Neural cell (in vitro differentiated cells): ENCODE data around the gene IPO11. TPM values are rescaled to one million over a fixed set of nuclear protein-coding genes. Genes with fewer than 3 reads are reported as not detected.

ENCODE experiments used
- H2AFZ ChIP-seq: fragments of 200-600, 300-800 bp; sonication (generic), shearing (Covaris generic); 2 replicates; pipeline ENCODE4 v1.6.0; 2014; ENCODE audit warnings: low read depth, mild to moderate bottlenecking, antibody characterized with exemption, low read length, moderate library complexity
- H3F3A ChIP-seq: fragments of 200-600 bp; shearing (Covaris generic); 2 replicates; pipeline ENCODE4 v1.6.1; 2016; ENCODE audit warnings: mild to moderate bottlenecking, moderate library complexity, mixed read lengths, antibody characterized with exemption, low read length; ENCODE audit not compliant: insufficient read depth, poor library complexity, severe bottlenecking
- H3K27ac ChIP-seq: fragments of 200-600, 300-800 bp; sonication (generic), shearing (Covaris generic); 2 replicates; pipeline ENCODE4 v1.5.1; 2014; ENCODE audit warnings: mild to moderate bottlenecking, low read length, moderate library complexity
- H3K27me3 ChIP-seq: fragments of 300-800, 200-600 bp; sonication (generic), shearing (Covaris generic); 2 replicates; pipeline ENCODE4 v1.6.0; 2014; ENCODE audit warnings: mild to moderate bottlenecking, low read depth, low read length, moderate library complexity; ENCODE audit not compliant: insufficient read depth
- H3K36me3 ChIP-seq: fragments of 300-800, 200-600 bp; sonication (generic), shearing (Covaris generic); 2 replicates; pipeline ENCODE4 v1.5.1; 2014; ENCODE audit warnings: mild to moderate bottlenecking, antibody characterized with exemption, low read length, moderate library complexity; ENCODE audit not compliant: insufficient read depth
- H3K4me2 ChIP-seq: fragments of 300-800, 200-600 bp; sonication (generic), shearing (Covaris generic); 2 replicates; pipeline ENCODE4 v1.6.0; 2014; ENCODE audit warnings: mild to moderate bottlenecking, low read length
- H3K4me3 ChIP-seq: fragments of 300-800, 200-600 bp; sonication (generic), shearing (Covaris generic); 2 replicates; pipeline ENCODE4 v1.5.1; 2014; ENCODE audit warnings: mild to moderate bottlenecking, low read length, moderate library complexity
- H3K79me2 ChIP-seq: fragments of 200-600 bp; shearing (Covaris generic); replicated peaks from 2 replicates; pipeline ENCODE4 v1.6.0; 2014; ENCODE audit warnings: mild to moderate bottlenecking, low read length, moderate library complexity; ENCODE audit not compliant: insufficient read depth
- H3K9ac ChIP-seq: fragments of 300-800, 200-600 bp; sonication (generic), shearing (Covaris generic); 2 replicates; pipeline ENCODE4 v1.6.1; 2016; ENCODE audit warnings: mild to moderate bottlenecking, low read length, mixed read lengths
- H3K9me2 ChIP-seq: fragments of 200-600 bp; shearing (Covaris generic); 2 replicates; pipeline ENCODE4 v1.6.1; 2016; ENCODE audit warnings: mild to moderate bottlenecking, low read length, mixed read lengths; ENCODE audit not compliant: insufficient read depth
- H3K9me3 ChIP-seq: fragments of 200-600, 300-800 bp; sonication (generic), shearing (Covaris generic); 2 replicates; pipeline ENCODE4 v1.6.1; 2016; ENCODE audit warnings: mild to moderate bottlenecking, mixed run types, low read length, moderate library complexity, mixed read lengths
- H4K20me1 ChIP-seq: fragments of 200-600 bp; shearing (Covaris generic); 2 replicates; pipeline ENCODE4 v1.6.1; 2016; ENCODE audit warnings: mild to moderate bottlenecking, mixed run types; ENCODE audit not compliant: insufficient read depth
- CTCF ChIP-seq: fragments of 450-650 bp; IDR thresholded peaks from 2 replicates; pipeline ENCODE4 v1.5.1; 2014; ENCODE audit warnings: antibody characterized with exemption, mild to moderate bottlenecking, moderate library complexity; ENCODE audit not compliant: poor library complexity, severe bottlenecking
- EP300 ChIP-seq: fragments of 450-650 bp; conservative IDR thresholded peaks from 2 replicates; pipeline ENCODE4 v1.6.1; 2014; ENCODE audit warnings: antibody characterized with exemption, mild to moderate bottlenecking, moderate library complexity; ENCODE audit not compliant: poor library complexity, severe bottlenecking
- EZH2 ChIP-seq: fragments of 200-600, 300-800 bp; shearing (Covaris generic), sonication (generic); IDR thresholded peaks from 2 replicates; pipeline ENCODE4 v1.6.1; 2014; ENCODE audit warnings: antibody characterized with exemption, low read length, borderline replicate concordance, mild to moderate bottlenecking; ENCODE audit not compliant: insufficient read depth, poor library complexity, severe bottlenecking
- MXI1 ChIP-seq: fragments of 450-650 bp; conservative IDR thresholded peaks from 2 replicates; pipeline ENCODE4 v1.6.1; 2014; ENCODE audit warnings: antibody characterized with exemption, mild to moderate bottlenecking; ENCODE audit not compliant: poor library complexity, severe bottlenecking
- POLR2AphosphoS5 ChIP-seq: IDR thresholded peaks from 2 replicates; pipeline ENCODE4 v1.6.1; 2012
- RAD21 ChIP-seq: fragments of 450-650 bp; conservative IDR thresholded peaks from 2 replicates; pipeline ENCODE4 v1.6.1; 2014; ENCODE audit warnings: antibody characterized with exemption, mild to moderate bottlenecking, moderate library complexity
- SMC3 ChIP-seq: fragments of 450-650 bp; conservative IDR thresholded peaks from 2 replicates; pipeline ENCODE4 v1.6.1; 2014; ENCODE audit warnings: antibody characterized with exemption, mild to moderate bottlenecking, moderate library complexity; ENCODE audit not compliant: poor library complexity
- TAF1 ChIP-seq: IDR thresholded peaks from 2 replicates; pipeline ENCODE4 v1.6.1; 2012; ENCODE audit warnings: low read depth
- polyA plus RNA-seq: library from polyadenylated mRNA; depleted of rRNA; stranded (reverse); fragments of >200 nt; gene quantifications from 2 replicates; pipeline ENCODE4 v1.2.3, GENCODE V29; 2014
- TF ChIP-seq, protein P1 (sequence below): IDR thresholded peaks from 2 replicates; pipeline ENCODE4 v1.6.1; 2012; ENCODE audit warnings: borderline replicate concordance

The IPO11 gene
- polyA plus RNA-seq, 1 donor from 2014 or later, result 12.5 TPM

GRCh38 chr5:62607615-62608014 lies 195.1 kb downstream of the IPO11 start:
- Histone ChIP-seq H3K9me2 (no peaks in the 10 kb centered on the region), H2AFZ (no peak overlapping the region), H3K9ac (no peak overlapping the region), H3K4me2 (no peak overlapping the region), H4K20me1 (no peaks in the 10 kb centered on the region), H3K79me2 (no peaks in the 10 kb centered on the region), H3F3A (no peaks in the 10 kb centered on the region), H3K9me3 (no peaks in the 10 kb centered on the region), H3K36me3 (no peaks in the 10 kb centered on the region), H3K4me3 (no peak overlapping the region), H3K27me3 (no peaks in the 10 kb centered on the region), H3K27ac (no peak overlapping the region)
- no peak for TF ChIP-seq CTCF
- no peak for TF ChIP-seq SMC3
- TF ChIP-seq POLR2AphosphoS5, result no peak
- no peak for TF ChIP-seq EZH2
- no peak for TF ChIP-seq RAD21
- TF ChIP-seq, protein P1, sequence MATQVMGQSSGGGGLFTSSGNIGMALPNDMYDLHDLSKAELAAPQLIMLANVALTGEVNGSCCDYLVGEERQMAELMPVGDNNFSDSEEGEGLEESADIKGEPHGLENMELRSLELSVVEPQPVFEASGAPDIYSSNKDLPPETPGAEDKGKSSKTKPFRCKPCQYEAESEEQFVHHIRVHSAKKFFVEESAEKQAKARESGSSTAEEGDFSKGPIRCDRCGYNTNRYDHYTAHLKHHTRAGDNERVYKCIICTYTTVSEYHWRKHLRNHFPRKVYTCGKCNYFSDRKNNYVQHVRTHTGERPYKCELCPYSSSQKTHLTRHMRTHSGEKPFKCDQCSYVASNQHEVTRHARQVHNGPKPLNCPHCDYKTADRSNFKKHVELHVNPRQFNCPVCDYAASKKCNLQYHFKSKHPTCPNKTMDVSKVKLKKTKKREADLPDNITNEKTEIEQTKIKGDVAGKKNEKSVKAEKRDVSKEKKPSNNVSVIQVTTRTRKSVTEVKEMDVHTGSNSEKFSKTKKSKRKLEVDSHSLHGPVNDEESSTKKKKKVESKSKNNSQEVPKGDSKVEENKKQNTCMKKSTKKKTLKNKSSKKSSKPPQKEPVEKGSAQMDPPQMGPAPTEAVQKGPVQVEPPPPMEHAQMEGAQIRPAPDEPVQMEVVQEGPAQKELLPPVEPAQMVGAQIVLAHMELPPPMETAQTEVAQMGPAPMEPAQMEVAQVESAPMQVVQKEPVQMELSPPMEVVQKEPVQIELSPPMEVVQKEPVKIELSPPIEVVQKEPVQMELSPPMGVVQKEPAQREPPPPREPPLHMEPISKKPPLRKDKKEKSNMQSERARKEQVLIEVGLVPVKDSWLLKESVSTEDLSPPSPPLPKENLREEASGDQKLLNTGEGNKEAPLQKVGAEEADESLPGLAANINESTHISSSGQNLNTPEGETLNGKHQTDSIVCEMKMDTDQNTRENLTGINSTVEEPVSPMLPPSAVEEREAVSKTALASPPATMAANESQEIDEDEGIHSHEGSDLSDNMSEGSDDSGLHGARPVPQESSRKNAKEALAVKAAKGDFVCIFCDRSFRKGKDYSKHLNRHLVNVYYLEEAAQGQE, result no peak
- no peak for TF ChIP-seq TAF1
- TF ChIP-seq MXI1, result no peak

DNA sequence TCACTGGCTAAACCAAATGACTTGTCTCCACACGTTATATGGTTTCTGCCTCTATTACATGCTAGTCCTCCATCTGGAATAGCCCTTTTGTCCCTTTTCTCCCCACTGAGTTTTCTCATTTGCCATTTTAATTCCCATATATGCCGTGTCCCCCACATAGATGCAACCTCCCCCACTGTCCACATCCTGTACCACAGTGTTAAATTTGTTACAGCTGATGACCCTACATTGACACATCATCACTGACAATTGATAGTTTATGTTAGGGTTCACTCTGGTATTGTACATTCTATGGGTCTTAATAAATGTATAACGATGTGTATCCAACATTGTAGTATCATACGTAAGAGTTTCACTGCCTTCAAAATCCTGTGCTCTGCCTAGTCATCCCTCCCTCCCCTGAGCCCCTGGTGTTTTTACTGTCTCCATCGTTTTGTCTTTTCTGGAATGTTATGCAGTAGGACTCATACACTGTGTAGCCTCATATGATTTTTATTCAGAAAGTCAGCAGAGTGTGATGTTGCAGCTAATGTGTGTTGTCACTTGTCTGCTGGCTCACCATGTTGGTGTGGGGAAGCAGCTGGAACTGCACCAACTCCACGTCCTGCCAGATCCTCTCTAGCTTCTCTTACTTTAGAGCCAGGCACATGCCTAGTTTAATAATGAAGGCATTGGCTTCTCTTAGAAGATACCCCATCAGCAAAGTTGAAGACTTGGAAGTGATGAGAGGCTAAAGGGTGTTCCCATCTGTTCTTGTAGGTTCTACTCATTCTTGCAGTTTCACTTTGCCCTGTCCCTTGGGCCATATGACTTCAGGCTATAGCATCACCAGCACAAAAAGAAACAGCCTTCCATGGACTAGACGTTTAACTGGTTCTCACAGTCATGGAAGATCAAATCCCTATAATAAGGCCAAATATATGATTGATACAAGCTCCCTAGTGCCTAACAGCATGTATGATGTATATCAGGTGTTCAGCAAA lies 196.3 kb downstream of the IPO11 start:
- Histone ChIP-seq H3K9me2 (no peaks in the 10 kb centered on the region), H3K4me3 (no peak overlapping the region), H4K20me1 (no peaks in the 10 kb centered on the region), H3K9ac (no peak overlapping the region), H3K4me2 (no peak overlapping the region), H3K79me2 (no peaks in the 10 kb centered on the region), H3F3A (no peaks in the 10 kb centered on the region), H2AFZ (no peak overlapping the region), H3K9me3 (no peaks in the 10 kb centered on the region), H3K36me3 (no peaks in the 10 kb centered on the region), H3K27me3 (no peaks in the 10 kb centered on the region), H3K27ac (no peak overlapping the region)
- TF ChIP-seq EZH2 (no peak), SMC3 (no peak), MXI1 (no peak), RAD21 (no peak), TAF1 (no peak), EP300 (no peak), CTCF (no peak), POLR2AphosphoS5 (no peak)
- TF ChIP-seq, protein P1, result no peak
